HG02610 (cell line): ENCODE results near the gene SEH1L.
A peak's percentile ranks its signal among the peaks of the same experiment; 100 is the strongest.
"Not testable (repeated sequence)": the region's sequence is repeated elsewhere in the genome, so short reads cannot be mapped to it uniquely, and the experiment has no call there.

Source experiments
- ATAC-seq: cut with Tn5 transposase; IDR thresholded peaks from one replicate; pipeline ENCODE4 v1.9.1; 2021; ENCODE audit warnings: mild to moderate bottlenecking, moderate library complexity; ENCODE audit not compliant: unreplicated experiment

SEH1L gene

DNA sequence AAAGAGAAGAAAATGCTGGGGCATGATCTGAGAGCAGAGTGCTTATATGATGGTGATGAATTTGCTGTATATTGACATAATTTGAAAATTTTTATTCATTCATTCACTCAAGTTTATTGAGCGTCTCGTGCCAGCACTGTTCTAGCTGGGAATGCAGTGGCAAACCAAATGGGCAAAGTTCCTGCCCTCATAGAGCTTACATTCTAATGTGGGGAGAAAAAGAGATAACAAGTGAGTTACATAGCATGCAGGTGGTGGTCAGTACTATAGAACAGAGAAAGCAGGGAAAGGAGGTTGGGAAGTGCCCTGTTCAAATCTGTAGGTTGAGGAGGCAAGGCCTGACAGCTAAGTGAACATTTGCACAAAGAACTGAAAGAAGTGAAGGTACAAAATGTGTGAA is 47.6 kb downstream of the SEH1L start:
- ATAC-seq = no peak

DNA sequence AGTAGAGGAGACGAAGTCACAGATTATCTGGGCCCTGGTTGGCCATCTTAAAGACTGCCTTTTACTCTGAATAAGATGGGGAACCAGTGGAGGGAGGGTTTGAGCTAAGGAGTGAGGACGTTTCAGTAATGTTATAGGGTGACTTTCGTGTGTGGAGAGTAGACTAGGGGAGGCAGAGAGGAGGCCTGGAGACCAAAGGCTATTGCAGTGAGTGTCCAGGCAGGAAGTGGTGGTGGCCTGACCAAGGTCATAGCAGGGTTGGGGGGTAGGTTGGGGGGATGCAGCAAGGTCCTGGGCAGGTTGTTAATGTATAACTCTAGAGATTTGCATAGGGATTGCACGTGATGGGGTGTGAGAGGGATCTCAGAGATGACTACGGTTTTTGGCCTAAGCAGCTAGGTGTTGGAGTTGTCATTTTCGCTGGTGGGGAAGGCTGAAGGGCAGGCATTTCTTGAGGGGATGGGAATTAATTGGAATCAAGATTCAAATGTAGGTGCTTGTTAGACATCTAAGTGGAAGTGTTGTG is 48.2 kb downstream of the SEH1L start:
- no peak for ATAC-seq

DNA sequence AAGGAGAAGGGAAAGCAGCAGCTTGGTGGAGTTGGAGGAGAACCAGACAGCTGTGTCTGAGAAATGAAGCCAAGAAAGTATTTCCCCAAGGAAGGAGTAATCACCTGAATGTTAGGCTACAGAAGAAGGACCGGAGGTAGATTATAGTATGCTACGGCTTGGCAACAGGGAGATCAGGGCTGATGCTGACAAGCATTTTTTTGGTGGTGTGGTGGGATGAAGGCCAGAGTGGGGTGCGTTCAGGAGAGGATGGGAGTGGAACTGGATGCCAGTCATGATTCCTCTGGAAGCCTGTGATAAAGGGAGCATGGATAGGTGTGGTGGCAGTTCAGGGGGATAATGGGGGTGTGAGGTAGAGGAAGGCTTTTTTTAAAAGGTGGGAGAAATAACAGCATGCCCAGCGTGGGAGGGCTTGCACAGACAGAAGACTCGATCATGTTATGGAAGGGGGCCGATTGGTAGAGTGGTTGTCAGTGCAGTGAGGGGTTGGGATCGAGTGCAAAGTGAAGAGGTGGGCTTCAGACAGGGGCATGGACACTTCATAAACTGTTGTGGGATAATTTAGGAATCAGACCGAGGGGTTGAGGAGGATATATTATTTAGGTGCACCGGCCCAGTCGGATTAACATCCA is 49.0 kb downstream of the SEH1L start:
- no peak for ATAC-seq

DNA sequence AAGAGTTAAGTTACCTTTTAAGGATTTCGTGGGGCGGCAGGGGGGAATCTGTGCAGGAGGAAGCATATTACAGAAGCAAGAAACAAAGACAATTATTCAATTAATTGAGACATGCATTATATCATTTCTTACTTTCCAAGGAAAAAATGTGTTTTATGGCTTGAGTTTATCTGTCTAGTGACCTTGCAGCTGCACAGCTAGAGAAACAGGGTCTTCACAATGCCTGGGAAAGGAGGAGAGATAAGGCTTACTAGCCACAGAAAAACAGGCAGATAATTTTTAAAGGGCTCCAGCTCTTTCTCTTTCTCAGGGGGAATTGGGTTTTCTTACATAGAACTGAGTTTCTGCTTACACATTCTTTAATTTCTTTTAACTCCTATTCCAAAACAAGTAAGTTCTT is 49.5 kb downstream of the SEH1L start:
- not testable (repeated sequence) for ATAC-seq

DNA sequence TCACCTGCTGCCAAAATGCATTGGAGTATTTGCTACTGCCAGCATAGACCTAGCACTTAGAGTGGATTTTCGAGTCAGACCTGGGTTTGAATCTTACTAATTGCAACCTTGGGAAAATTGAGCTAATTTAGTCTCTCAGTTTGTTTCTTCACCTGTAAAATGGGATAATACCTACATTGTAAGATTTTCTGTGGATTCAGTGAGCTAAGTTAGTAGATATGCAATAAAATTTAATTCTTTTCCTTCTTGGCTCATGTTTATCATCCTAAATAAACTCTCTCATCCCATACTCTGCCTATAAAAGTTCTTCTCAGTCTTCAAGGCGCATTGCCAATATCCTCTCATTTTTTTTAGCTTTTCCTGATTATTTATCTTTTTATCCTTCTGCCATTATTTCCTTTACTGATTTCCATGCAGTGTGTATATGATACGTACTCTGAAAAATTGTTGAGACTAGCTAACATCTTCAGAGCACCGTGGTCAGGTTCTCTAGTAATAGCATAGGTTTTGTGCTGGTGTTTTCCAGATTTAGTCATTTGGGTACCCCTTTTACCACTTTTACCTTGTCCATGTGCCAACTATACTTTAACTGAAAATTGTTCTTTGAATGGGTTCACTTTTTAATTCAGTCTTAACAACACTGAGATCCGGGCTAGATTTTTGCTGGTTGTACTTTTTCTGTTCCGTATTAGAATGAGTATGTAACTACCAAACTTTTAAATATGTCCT is 50.7 kb downstream of the SEH1L start:
- ATAC-seq = peak; percentile 59

DNA sequence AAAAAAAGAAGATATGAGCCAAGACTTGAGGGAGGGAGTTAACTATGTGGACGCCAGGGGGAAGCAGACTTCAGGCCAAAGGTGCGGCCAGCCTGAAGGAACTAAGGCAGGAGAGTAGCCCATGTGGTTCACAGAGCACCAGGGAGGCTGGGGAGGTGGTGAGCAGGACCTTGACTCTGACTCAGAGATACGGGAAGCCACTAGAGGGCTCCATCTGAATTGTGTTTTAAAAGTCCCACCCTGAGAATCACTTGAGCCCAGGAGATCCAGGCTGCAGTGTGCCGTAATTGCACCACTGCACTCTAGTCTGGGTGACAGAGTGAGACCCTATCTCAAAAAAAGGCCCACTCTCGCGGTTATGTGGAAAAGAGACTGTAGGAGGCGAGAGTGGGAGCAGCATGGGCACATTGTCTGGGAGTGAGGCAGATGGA is 55.7 kb downstream of the SEH1L start:
- ATAC-seq = no peak

DNA sequence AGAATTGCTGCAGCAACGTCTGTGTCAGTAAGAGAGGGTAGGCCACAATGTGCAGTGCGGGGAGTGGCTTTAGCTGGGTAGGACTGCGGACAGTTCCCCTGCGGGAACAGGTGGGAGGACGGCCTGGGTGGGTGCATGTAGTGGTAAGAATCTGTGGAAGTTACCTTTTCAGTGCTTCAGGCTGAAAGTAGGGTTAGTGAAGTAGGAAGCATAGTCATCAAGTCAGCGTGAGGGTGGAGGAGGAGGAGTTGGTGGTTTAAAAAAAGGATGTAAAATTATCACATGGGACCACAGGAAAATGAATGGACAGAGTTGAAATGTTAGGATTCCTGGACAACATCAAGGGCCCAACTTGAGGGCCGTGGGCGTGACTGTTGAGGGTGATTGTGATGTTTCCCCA is 56.6 kb downstream of the SEH1L start:
- ATAC-seq = no peak

DNA sequence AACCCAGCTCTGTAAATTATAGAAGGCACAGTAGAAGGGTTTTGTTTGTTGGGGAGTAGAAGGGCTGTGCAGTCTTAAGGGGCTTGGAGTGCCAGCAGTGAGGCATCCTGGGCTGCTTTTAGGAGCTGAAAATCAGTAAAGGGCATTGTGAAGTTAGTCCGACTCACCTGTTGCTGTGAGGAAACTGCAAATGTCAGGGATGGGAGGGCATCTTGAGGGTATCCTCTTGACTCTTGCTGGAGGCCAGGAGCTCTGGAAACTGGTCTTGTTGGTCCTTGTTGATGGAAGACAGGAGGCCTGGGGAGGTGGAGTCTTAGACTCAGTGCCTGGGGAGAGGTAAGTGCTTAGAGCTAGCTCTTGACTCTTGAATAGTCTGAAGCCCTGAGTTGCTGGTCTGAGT is 57.5 kb downstream of the SEH1L start:
- ATAC-seq = no peak

DNA sequence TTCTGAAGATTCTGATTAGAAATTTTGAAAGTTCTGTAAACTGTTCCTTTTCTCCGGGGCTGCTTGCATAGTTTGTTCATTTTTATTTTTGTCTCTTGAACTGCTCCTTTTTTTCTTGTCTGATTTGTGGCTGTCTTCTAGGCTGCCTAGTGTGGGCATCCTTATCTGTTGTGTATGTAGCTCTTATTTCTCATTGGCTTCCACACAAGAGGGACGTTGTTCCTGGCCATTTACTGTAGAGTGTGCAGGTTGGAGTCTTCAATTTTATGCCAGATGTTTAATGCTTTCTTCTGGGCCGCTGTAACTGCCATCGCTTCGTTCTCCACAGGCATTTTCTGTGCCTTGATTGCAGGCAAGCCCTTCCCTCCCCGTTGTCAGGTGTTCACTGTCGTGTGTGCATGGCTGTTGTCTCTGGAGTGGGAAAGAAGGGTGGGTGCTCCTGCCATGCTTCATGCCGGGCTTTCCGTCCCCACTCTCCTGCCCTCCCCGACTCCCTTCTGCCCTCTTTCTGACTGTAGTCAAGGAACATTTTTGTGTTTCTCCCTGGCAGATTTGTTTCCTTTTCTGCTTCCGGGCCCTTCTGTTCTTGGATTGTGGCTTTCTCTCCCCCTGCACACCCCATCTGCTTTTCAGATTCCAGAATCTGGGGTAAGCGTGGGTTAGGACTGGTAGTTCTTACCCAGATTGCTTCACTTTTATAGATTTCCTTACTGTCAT is 58.9 kb downstream of the SEH1L start:
- ATAC-seq = no peak

DNA sequence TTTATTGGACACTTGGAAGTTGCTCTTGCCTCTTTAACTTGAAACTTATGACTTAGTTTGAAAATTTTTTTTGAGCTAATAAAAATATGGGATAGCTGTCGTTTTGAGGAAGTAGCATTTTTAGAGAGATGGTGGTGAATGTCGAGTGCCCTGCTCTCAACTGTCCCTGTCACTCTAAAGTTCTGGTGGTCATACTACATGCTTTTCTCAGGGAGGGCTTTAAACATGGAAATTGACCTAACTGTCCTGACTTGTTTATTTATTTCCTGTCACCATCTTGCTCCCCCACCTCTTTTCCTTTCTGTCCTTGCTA is 59.4 kb downstream of the SEH1L start:
- no peak for ATAC-seq

DNA sequence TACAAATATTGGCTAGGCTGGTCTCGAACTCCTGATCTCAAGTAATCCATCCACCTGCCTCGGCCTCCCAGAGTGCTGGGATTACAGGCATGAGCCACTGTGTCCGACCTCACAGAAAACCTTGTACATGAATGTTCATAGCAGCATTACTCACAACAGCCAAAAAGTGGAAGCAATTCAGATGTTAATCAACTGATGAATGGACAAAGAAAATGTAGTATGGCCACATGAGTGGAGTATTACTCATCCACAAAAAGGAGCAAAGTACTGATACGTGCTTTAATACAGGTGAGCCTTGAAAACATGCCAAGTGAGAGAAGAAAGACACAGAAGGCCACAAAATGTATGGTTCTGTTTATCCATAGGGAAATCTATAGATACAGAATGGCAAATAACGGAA is 63.9 kb downstream of the SEH1L start:
- ATAC-seq = no peak

DNA sequence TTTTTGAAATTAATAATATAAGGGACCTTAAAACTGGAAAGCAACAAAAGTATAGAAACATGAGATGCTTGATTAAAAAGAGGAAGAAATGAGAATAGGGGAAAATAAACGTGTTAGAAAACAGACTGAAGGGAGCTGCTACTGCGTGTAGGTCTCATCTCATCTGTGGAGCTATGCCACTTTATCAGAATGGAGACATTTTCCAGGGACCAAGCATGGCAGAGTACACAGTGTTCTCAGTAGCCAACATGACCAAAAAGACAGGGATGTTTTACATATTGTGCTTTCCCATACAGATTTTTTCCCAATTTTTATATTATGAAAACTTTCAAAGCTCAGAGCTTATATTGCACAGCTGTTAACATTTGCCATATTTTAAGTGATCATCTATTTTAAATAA is 66.4 kb downstream of the SEH1L start:
- ATAC-seq = no peak

DNA sequence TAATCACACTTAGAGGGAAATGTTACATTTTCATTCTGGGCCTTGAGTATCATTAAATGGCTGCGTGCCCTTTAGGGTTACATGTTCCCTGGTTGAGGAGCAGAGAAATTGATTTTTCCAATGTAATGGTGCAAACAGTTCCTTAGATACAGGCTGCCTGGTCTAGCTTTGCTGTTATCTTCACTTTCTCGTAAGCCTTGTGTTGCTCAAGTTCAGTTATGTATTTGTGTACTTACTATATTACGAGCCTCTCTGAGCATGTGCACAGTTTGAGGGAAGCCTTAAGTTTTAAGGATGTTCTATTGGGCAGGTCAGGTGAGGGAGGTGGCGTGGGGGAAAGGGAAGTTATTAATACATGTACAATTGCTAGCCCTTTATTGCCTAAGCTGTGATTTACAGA is 67.0 kb downstream of the SEH1L start:
- ATAC-seq = no peak

DNA sequence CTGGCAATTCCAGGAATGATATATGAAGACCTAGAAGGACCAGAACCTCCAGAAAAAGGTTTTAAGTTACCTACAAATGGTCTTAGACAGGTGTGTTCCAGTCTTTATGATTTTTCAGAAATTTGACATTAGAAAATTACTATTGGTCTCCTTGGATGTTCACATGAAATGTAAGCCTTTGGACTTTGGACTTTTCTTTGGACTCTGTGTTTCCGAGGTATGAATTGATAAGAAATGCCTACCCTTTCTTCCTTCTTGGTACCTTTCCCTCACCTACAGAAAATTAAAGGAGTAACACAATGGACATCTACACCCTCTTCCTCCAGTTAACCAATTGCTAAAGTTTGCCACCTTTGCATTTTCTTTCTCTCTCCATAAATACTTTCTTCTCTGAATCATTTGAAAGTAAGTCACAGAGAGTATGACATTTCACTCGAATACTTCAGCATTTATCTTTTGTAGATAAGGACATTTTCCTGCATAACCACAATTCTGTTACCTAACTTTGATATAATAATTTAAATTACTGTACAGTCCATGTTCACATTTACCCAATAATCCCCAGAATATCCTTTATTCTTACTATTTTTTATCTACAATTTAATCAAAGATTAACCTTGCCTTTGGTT is 69.5 kb downstream of the SEH1L start:
- no peak for ATAC-seq

DNA sequence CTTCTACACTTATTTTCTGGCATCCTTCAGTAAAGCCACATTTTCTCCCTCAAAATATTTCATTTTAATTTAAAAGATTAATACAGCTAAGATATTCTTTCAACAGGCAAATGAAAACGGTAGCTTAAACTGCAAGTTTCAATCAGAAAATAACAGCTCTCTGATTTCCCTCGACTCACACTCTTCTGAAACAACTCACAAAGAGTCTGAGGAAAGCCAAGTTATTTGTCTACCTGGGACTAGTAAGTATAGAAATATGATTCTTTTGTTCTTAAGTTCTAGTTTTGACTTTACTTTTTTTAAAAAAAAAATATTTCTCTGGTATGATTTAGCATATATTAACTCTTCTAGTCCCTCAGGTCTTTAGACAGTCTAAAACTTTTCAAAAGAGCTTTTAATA is 70.6 kb downstream of the SEH1L start:
- ATAC-seq = no peak

DNA sequence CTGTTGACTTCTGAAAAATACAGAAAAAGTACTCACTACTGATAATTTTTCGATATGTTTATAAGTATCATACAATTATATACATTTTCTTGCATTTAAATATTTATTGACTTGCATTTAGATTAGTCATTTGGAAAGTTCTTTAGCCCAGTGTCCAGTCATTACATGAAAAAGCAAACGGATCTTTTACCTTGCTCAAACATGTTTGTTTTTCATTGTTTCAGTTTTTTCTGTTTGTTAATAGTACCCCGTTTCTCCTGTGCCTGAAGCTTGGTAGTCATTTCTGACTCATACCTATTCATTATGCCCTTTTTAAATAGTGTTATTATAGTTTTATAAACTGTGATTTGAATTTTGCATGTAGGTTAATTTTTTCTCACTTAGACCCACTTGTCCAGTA is 71.5 kb downstream of the SEH1L start:
- peak; percentile 61 for ATAC-seq

DNA sequence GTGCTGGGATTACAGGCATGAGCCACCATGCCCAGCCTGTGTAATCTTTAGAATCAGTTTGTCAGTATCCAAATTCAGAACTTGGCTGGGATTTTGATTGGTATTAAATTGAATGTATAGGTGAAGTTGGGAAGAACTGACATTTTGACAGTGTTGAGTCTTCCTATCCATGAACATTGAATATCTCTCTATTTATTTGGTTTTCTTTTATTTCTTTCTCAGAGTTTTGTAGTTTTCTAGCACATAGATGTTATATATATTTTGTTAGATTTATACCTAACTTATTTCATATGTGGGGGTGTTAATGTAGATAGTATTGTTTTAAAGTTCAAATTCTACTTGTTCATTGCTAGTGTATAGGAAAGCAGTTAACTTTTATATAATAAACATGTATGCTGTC is 74.8 kb downstream of the SEH1L start:
- no peak for ATAC-seq

DNA sequence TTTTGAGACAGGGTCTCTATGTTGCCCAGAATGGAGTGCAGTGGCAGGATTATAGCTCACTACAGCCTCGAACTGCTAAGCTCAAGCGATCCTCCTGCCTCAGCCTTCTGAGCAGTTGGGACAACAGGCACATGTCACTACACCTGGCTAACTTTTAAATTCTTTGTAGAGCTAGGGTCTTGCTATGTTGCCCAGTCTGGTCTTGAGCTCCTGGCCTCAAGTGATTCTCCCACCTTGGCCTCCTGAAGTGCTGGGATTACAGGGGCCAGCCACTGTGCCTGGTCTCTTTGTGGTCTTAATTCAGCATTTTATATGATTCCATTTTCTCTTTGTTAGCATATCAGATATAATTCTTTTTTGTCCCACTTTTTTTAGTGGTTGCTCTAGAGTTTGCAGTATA is 77.4 kb downstream of the SEH1L start:
- no peak for ATAC-seq

DNA sequence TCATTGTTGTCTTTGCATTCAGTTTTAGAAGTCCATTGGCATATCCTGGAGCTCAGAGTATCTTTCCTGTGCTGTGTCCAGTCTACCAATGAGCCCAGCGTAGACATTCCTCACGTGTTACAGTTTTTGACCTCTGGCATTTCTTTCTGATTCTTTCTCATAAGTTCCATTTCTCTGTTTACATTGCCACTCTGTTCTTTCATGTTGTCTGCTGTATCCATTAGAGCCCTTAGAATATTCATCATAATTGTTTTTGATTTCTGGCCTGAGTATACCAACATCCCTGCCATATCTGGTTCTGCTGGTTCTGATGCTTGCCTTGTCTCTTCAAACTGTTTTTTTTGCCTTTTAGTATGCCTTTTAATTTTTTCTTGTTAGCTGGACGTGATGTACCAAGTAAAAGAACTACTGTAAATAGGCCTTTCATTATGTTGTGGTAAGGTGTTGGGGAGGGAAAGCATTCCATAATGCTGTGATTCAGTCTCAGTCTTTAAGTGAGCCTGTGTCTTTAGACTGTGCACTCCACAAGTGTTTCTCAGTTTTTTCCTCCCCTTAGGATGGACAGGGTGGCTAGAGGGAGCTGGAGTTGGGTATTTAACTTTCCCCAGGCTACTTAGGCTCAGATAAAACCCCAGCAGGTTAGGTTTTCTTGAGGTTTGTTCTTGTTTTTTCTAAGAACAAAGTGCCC is 78.9 kb downstream of the SEH1L start:
- no peak for ATAC-seq

DNA sequence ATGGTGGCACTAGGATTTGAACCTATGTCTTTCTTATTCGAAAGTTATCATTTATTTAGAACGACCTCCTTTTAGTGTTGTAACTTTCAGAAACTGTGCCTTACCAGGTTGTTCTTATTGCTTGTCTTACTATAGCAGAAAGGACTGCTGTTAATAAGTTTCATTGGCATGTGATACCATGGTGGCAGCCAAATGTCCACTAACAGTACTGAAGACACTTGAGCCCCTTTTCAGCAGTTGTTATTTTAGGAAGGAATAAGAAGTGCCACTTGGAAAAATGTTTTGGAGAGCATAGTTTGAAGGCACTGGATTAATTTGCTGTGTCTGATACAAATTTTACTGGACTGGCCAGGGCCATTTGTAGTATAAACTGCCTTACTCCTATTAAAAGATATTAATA is 81.1 kb downstream of the SEH1L start:
- no peak for ATAC-seq

DNA sequence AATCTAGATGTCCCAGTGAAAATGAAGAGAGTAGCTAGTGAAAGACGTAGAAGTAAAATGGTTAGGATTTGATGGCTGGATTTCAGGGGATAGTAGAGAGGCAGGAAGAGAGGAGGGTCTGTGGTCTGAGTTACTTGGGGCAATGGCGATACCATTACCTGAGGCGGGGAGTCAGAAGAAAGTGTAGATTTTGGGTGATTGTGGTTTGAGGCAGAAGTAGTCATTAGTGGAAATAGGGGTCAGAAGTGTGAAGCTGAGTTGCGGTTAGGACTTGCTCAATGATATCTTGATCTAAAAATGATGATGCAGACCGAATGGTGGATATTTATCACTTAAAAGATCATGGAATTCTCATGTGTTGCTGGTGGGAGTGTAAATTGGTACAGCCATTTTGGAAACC is 84.4 kb downstream of the SEH1L start:
- no peak for ATAC-seq
